ENCODE measurements around the gene TMEM134. TPM values are rescaled to one million over a fixed set of nuclear protein-coding genes. Genes with fewer than 3 reads are reported as not detected.

TMEM134 gene
- total and polyA plus RNA-seq, 10 of the 15 experiments (the other 5 are each of a cell fraction or from before 2014, with no cell fraction given), result 1.6 to 93.8 (median 27.8) TPM

DNA sequence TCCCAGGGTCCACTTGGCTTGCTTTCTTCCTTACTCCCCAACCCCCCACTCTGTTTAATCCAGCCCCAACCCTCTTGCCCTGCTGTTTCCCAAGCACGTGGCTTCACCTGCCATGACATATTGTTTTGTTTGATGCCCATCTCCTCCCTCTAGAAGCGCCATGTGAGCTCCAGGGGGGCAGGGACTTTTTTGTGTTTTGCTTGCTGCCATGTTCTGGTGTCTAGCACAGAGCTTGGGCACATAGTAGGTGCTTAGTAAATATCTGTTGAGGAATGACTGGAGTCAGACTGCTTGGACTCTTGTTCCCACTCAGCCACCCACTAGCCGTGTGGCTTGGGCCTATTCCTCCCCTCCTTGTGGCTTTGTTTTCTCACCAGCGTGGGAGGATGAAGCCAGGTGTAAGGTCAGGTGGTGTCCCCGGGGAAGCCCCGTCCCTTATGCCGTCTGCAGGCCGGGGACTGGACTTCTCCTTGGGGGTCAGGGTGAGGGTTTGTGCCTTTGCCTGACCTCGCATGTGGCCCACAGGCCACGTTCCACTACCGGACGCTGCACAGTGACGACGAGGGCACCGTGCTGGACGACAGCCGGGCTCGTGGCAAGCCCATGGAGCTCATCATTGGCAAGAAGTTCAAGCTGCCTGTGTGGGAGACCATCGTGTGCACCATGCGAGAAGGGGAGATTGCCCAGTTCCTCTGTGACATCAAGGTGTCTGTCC lies 17.6 kb upstream of the TMEM134 start (continued):
- TF ChIP-seq, protein P1, sequence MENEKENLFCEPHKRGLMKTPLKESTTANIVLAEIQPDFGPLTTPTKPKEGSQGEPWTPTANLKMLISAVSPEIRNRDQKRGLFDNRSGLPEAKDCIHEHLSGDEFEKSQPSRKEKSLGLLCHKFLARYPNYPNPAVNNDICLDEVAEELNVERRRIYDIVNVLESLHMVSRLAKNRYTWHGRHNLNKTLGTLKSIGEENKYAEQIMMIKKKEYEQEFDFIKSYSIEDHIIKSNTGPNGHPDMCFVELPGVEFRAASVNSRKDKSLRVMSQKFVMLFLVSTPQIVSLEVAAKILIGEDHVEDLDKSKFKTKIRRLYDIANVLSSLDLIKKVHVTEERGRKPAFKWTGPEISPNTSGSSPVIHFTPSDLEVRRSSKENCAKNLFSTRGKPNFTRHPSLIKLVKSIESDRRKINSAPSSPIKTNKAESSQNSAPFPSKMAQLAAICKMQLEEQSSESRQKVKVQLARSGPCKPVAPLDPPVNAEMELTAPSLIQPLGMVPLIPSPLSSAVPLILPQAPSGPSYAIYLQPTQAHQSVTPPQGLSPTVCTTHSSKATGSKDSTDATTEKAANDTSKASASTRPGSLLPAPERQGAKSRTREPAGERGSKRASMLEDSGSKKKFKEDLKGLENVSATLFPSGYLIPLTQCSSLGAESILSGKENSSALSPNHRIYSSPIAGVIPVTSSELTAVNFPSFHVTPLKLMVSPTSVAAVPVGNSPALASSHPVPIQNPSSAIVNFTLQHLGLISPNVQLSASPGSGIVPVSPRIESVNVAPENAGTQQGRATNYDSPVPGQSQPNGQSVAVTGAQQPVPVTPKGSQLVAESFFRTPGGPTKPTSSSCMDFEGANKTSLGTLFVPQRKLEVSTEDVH (IDR thresholded peaks at IDR 0.05; ENCODE audit: low read depth, partially characterized antibody), result no peak
- no peak for TF ChIP-seq NFXL1 (IDR thresholded peaks at IDR 0.05; ENCODE audit: borderline replicate concordance)
- TF ChIP-seq ASH2L (IDR thresholded peaks at IDR 0.05; ENCODE audit: borderline replicate concordance, low read depth), result no peak
- 0 out of 2 replicates have a peak, but pooled peaks have one; percentile 11 for TF ChIP-seq YBX1 (IDR thresholded peaks at IDR 0.05)
- peak; percentile 96 for TF ChIP-seq CBFB (IDR thresholded peaks at IDR 0.05; ENCODE audit: low read depth)
- no peak for TF ChIP-seq BRCA1 (IDR thresholded peaks at IDR 0.05; ENCODE audit: low read depth, low read length)
- TF ChIP-seq, protein P2, sequence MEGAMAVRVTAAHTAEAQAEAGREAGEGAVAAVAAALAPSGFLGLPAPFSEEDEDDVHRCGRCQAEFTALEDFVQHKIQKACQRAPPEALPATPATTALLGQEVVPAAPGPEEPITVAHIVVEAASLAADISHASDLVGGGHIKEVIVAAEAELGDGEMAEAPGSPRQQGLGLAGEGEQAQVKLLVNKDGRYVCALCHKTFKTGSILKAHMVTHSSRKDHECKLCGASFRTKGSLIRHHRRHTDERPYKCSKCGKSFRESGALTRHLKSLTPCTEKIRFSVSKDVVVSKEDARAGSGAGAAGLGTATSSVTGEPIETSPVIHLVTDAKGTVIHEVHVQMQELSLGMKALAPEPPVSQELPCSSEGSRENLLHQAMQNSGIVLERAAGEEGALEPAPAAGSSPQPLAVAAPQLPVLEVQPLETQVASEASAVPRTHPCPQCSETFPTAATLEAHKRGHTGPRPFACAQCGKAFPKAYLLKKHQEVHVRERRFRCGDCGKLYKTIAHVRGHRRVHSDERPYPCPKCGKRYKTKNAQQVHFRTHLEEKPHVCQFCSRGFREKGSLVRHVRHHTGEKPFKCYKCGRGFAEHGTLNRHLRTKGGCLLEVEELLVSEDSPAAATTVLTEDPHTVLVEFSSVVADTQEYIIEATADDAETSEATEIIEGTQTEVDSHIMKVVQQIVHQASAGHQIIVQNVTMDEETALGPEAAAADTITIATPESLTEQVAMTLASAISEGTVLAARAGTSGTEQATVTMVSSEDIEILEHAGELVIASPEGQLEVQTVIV (IDR thresholded peaks at IDR 0.05; ENCODE audit: borderline replicate concordance, partially characterized antibody), result no peak
- no peak for TF ChIP-seq HDAC6 (IDR thresholded peaks at IDR 0.05; ENCODE audit: unreplicated experiment)
- TF ChIP-seq POLR2AphosphoS5 (IDR thresholded peaks at IDR 0.05; ENCODE audit: low read length), result peak; percentile 36; the same call in 1 of the 2 replicates
- TF ChIP-seq SMC3 (IDR thresholded peaks at IDR 0.05; ENCODE audit: borderline replicate concordance, low read length), result no peak; the same call in 1 of the 2 replicates
- peak; percentile 96 for TF ChIP-seq NR2F1 (conservative IDR thresholded peaks at IDR 0.05)
- TF ChIP-seq, protein P3, sequence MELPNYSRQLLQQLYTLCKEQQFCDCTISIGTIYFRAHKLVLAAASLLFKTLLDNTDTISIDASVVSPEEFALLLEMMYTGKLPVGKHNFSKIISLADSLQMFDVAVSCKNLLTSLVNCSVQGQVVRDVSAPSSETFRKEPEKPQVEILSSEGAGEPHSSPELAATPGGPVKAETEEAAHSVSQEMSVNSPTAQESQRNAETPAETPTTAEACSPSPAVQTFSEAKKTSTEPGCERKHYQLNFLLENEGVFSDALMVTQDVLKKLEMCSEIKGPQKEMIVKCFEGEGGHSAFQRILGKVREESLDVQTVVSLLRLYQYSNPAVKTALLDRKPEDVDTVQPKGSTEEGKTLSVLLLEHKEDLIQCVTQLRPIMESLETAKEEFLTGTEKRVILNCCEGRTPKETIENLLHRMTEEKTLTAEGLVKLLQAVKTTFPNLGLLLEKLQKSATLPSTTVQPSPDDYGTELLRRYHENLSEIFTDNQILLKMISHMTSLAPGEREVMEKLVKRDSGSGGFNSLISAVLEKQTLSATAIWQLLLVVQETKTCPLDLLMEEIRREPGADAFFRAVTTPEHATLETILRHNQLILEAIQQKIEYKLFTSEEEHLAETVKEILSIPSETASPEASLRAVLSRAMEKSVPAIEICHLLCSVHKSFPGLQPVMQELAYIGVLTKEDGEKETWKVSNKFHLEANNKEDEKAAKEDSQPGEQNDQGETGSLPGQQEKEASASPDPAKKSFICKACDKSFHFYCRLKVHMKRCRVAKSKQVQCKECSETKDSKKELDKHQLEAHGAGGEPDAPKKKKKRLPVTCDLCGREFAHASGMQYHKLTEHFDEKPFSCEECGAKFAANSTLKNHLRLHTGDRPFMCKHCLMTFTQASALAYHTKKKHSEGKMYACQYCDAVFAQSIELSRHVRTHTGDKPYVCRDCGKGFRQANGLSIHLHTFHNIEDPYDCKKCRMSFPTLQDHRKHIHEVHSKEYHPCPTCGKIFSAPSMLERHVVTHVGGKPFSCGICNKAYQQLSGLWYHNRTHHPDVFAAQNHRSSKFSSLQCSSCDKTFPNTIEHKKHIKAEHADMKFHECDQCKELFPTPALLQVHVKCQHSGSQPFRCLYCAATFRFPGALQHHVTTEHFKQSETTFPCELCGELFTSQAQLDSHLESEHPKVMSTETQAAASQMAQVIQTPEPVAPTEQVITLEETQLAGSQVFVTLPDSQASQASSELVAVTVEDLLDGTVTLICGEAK (IDR thresholded peaks at IDR 0.05; ENCODE audit: borderline replicate concordance), result no peak
- TF ChIP-seq PML (IDR thresholded peaks at IDR 0.05; ENCODE audit: low read length), result no peak
- peak; percentile 97 to 98 for TF ChIP-seq IKZF2 (IDR thresholded peaks at IDR 0.05)
- no peak for TF ChIP-seq WRNIP1 (IDR thresholded peaks at IDR 0.05; ENCODE audit: borderline replicate concordance, low read depth, low read length)
- TF ChIP-seq NR2C1 (IDR thresholded peaks at IDR 0.05), result peak; percentile 66
- TF ChIP-seq, protein P4, sequence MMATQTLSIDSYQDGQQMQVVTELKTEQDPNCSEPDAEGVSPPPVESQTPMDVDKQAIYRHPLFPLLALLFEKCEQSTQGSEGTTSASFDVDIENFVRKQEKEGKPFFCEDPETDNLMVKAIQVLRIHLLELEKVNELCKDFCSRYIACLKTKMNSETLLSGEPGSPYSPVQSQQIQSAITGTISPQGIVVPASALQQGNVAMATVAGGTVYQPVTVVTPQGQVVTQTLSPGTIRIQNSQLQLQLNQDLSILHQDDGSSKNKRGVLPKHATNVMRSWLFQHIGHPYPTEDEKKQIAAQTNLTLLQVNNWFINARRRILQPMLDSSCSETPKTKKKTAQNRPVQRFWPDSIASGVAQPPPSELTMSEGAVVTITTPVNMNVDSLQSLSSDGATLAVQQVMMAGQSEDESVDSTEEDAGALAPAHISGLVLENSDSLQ (IDR thresholded peaks at IDR 0.05), result no peak
- no peak for TF ChIP-seq JUND (IDR thresholded peaks at IDR 0.05; ENCODE audit: low read depth, low read length)
- no peak for TF ChIP-seq TCF7 (IDR thresholded peaks at IDR 0.05; ENCODE audit: borderline replicate concordance)
- TF ChIP-seq CEBPB (IDR thresholded peaks at IDR 0.05; ENCODE audit: borderline replicate concordance in 1 of 2, low read depth in 2 of 2, low read length in 2 of 2), result 0 out of 4 replicates have a peak, but pooled peaks of 1 of the 2 experiments have one; percentile 14

Measured in GM12878 (cell line).